HL-60 (cell line): Measurements from ENCODE around the gene CLEC4M.
"Not testable (repeated sequence)": the region's sequence is repeated elsewhere in the genome, so short reads cannot be mapped to it uniquely, and the experiment has no call there.

Experiments used
- DNase-seq, 2 experiments: peaks; one replicate each; pipeline ENCODE4 v3.0.0-alpha.2; 2010 to 2020; ENCODE audit warnings: low read depth in 1 of 2, low spot score in 1 of 2
- H3K27ac ChIP-seq: fragments of 250-450 bp; sonication (Bioruptor Pico); replicated peaks from 2 replicates; pipeline ENCODE4 v1.5.1; 2020; ENCODE audit warnings: mild to moderate bottlenecking, moderate library complexity
- H3K27me3 ChIP-seq: fragments of 250-450 bp; sonication (Bioruptor Pico); 2 replicates; pipeline ENCODE4 v1.5.1; 2021; ENCODE audit warnings: mild to moderate bottlenecking, moderate library complexity; ENCODE audit not compliant: insufficient read depth, poor library complexity, severe bottlenecking
- H3K4me3 ChIP-seq: replicated peaks from 2 replicates; pipeline ENCODE4 v1.5.1; 2011; ENCODE audit warnings: mild to moderate bottlenecking, control low read depth, low read length; ENCODE audit not compliant: insufficient read depth
- GABPA ChIP-seq: IDR thresholded peaks from 2 replicates; pipeline ENCODE4 v1.6.1; 2012; ENCODE audit warnings: low read depth
- POLR2AphosphoS5 ChIP-seq: IDR thresholded peaks from 2 replicates; pipeline ENCODE4 v1.6.1; 2012; ENCODE audit warnings: low read depth
- SPI1 ChIP-seq: IDR thresholded peaks from 2 replicates; pipeline ENCODE4 v1.6.1; 2012; ENCODE audit warnings: low read depth, mild to moderate bottlenecking, borderline replicate concordance
- TF ChIP-seq, protein P1 (sequence below): IDR thresholded peaks from 2 replicates; pipeline ENCODE4 v1.6.1; 2012; ENCODE audit warnings: low read depth; ENCODE audit not compliant: insufficient replicate concordance
- TF ChIP-seq, protein P2 (sequence below): IDR thresholded peaks from one replicate; pipeline ENCODE4 v1.5.1; 2011; ENCODE audit warnings: low read length, control low read depth, inconsistent platforms; ENCODE audit not compliant: insufficient read depth

CLEC4M gene

DNA sequence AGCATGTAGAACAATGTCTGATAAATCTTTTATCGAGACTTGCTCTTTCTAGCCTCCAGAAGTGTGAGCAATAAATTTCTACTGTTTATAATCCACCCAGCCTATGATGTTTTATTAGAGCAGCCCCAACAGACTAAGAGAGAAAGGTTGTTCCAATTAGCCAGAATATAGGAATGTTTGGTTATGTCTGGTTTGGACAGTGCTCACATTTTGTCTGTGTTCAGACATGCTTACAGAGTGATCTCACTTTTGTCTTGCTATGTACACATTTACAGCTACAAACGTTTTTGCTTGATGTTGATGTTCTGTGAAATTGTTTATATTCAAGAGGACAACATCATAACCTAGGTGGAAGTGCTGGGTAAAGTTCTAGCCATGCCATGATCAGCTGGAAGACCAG, 48.9 kb downstream of the CLEC4M start:
- Histone ChIP-seq H3K27ac (no peak overlapping the region), H3K4me3 (no peak overlapping the region), H3K27me3 (no peaks in the 10 kb centered on the region)
- TF ChIP-seq, protein P1, sequence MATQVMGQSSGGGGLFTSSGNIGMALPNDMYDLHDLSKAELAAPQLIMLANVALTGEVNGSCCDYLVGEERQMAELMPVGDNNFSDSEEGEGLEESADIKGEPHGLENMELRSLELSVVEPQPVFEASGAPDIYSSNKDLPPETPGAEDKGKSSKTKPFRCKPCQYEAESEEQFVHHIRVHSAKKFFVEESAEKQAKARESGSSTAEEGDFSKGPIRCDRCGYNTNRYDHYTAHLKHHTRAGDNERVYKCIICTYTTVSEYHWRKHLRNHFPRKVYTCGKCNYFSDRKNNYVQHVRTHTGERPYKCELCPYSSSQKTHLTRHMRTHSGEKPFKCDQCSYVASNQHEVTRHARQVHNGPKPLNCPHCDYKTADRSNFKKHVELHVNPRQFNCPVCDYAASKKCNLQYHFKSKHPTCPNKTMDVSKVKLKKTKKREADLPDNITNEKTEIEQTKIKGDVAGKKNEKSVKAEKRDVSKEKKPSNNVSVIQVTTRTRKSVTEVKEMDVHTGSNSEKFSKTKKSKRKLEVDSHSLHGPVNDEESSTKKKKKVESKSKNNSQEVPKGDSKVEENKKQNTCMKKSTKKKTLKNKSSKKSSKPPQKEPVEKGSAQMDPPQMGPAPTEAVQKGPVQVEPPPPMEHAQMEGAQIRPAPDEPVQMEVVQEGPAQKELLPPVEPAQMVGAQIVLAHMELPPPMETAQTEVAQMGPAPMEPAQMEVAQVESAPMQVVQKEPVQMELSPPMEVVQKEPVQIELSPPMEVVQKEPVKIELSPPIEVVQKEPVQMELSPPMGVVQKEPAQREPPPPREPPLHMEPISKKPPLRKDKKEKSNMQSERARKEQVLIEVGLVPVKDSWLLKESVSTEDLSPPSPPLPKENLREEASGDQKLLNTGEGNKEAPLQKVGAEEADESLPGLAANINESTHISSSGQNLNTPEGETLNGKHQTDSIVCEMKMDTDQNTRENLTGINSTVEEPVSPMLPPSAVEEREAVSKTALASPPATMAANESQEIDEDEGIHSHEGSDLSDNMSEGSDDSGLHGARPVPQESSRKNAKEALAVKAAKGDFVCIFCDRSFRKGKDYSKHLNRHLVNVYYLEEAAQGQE, result no peak
- TF ChIP-seq GABPA (no peak), POLR2AphosphoS5 (no peak), SPI1 (no peak)
- TF ChIP-seq, protein P2, sequence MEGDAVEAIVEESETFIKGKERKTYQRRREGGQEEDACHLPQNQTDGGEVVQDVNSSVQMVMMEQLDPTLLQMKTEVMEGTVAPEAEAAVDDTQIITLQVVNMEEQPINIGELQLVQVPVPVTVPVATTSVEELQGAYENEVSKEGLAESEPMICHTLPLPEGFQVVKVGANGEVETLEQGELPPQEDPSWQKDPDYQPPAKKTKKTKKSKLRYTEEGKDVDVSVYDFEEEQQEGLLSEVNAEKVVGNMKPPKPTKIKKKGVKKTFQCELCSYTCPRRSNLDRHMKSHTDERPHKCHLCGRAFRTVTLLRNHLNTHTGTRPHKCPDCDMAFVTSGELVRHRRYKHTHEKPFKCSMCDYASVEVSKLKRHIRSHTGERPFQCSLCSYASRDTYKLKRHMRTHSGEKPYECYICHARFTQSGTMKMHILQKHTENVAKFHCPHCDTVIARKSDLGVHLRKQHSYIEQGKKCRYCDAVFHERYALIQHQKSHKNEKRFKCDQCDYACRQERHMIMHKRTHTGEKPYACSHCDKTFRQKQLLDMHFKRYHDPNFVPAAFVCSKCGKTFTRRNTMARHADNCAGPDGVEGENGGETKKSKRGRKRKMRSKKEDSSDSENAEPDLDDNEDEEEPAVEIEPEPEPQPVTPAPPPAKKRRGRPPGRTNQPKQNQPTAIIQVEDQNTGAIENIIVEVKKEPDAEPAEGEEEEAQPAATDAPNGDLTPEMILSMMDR, result no peak
- DNase-seq, result no peak

DNA sequence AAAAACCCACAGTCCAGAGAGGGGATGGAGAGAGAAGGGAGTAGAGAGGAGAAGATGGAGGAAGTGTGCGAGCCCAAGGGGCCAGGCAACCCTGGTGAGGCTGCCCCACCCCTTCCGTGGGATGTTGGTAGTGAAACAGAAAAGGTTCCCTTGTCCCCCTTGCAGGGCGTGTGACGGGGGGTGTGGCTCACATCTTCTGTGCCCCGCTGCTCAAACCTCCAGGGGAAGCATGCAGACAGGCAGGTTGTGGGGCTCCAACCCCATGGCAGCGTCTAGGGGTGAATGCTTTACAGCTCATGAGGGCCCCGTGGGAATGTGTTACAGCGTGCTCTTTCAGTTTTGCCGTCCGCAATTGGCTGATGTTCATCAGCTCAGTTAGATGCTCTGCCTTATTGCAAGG, 52.3 kb downstream of the CLEC4M start:
- Histone ChIP-seq H3K4me3 (no peak overlapping the region), H3K27me3 (no peaks in the 10 kb centered on the region), H3K27ac (no peak overlapping the region)
- DNase-seq, result no peak
- no peak for TF ChIP-seq GABPA
- TF ChIP-seq SPI1, result no peak
- TF ChIP-seq, protein P2, result no peak
- no peak for TF ChIP-seq POLR2AphosphoS5
- TF ChIP-seq, protein P1, result no peak

DNA sequence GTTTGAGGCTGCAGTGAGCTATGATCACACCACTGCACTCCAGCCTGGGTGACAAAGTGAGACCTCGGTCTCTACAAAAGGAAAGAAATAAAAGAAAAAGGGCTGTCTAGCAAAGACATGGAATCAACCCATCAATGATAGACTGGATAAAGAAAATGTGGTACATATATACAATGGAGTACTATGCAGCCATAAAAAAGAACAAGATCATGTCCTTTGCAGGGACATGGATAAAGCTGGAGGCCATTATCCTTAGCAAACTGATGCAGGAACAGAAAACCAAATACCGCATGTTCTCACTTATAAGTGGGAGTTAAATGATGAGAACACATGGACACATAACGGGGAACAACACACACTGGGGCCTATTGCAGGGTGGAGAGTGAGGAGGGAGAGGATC, 53.0 kb downstream of the CLEC4M start:
- not testable (repeated sequence) for DNase-seq, H3K4me3 ChIP-seq, H3K27ac ChIP-seq, H3K27me3 ChIP-seq

DNA sequence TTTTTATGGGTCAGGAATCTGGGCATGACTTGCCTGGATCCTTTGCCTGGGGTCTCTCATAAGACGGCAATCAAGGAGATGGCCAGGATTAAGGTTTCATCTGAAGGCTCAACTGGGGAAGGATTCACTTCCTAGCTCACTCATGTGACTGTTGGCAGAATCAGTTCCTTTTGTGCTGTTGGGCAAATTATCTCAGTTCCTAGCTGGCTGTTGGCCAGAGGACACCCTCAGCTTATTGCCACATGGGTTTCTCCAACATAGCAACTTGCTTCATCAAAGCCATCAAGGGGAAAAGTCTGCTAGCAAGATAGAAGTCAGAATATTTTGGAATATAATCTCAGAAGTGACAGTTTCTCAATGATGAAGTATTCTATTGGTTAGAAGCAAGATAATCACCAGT, 54.8 kb downstream of the CLEC4M start:
- no peaks in the 10 kb centered on the region for H3K27me3 ChIP-seq
- H3K27ac ChIP-seq, result no peak overlapping the region
- H3K4me3 ChIP-seq, result no peak overlapping the region
- no peak for TF ChIP-seq GABPA
- TF ChIP-seq, protein P2, result no peak
- no peak for TF ChIP-seq SPI1
- TF ChIP-seq, protein P1, result no peak
- TF ChIP-seq POLR2AphosphoS5, result no peak
- DNase-seq, result peak; percentile 76 to 85
